ENCODE measurements around the gene SIRPB2. TPM values are rescaled to one million over a fixed set of nuclear protein-coding genes. Genes with fewer than 3 reads are reported as not detected.

The SIRPB2 gene
- total and polyA plus RNA-seq, 4 donors = 0.99 to 4.4 (median 2.2) TPM

- Histone ChIP-seq H3K27ac (ENCODE audit: low read depth in 1 of 2, low read length in 2 of 2) (no peak overlapping the region), H3K4me3 (ENCODE audit: low read depth in 1 of 3, low read length in 3 of 3) (no peak overlapping the region), H3K27me3 (ENCODE audit: control insufficient read depth in 4 of 4, insufficient read depth in 4 of 4, low read length in 3 of 4) (peaks cover 0 to 3% (median 0%) of the 10 kb centered on the region in 4 donors), H3K4me1 (ENCODE audit: control insufficient read depth in 4 of 4, insufficient read depth in 4 of 4, low read length in 3 of 4) (no peaks in the 10 kb centered on the region), H3K9ac (ENCODE audit: low read depth in 1 of 2, low read length in 2 of 2) (no peak overlapping the region), H3K36me3 (ENCODE audit: control insufficient read depth in 4 of 4, insufficient read depth in 3 of 4, low read depth in 1 of 4, low read length in 3 of 4) (no peaks in the 10 kb centered on the region), H3K9me3 (ENCODE audit: control insufficient read depth in 4 of 4, low read length in 3 of 4) (no peaks in the 10 kb centered on the region)
- no peak for DNase-seq (ENCODE audit: low spot score)
- TF ChIP-seq HNF4G (IDR thresholded peaks at IDR 0.05) (no peak), SP1 (IDR thresholded peaks at IDR 0.05) (no peak), FOXA2 (IDR thresholded peaks at IDR 0.05) (no peak), FOXA1 (IDR thresholded peaks at IDR 0.05) (no peak), JUND (IDR thresholded peaks at IDR 0.05) (no peak), YY1 (IDR thresholded peaks at IDR 0.05) (no peak), EGR1 (IDR thresholded peaks at IDR 0.05; ENCODE audit: low read depth in 2 of 2) (no peak), TAF1 (conservative IDR thresholded peaks at IDR 0.05) (no peak), CTCF (IDR thresholded peaks at IDR 0.05; ENCODE audit: low read depth, low read length, missing input control) (no peak), GABPA (IDR thresholded peaks at IDR 0.05 in 1 of 2, conservative IDR thresholded peaks at IDR 0.05 in 1 of 2) (no peak), RAD21 (IDR thresholded peaks at IDR 0.05) (no peak), NR2F2 (IDR thresholded peaks at IDR 0.05) (no peak), ATF3 (IDR thresholded peaks at IDR 0.05) (no peak), ZBTB33 (IDR thresholded peaks at IDR 0.05) (no peak), HNF4A (conservative IDR thresholded peaks at IDR 0.05) (no peak)
- TF ChIP-seq, protein P1, sequence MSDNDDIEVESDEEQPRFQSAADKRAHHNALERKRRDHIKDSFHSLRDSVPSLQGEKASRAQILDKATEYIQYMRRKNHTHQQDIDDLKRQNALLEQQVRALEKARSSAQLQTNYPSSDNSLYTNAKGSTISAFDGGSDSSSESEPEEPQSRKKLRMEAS (IDR thresholded peaks at IDR 0.05) = no peak
- 84% methylated on average over 3 of the region's 3 CpGs for WGBS
Measured at GRCh38 chr20:1496930-1497329, 5.7 kb upstream of the SIRPB2 start.

GRCh38 chr20:1494436-1494835 is 3.2 kb upstream of the SIRPB2 start:
- no peaks in the 10 kb centered on the region for H3K27me3 ChIP-seq (ENCODE audit: control insufficient read depth in 4 of 4, insufficient read depth in 4 of 4, low read length in 3 of 4)
- H3K4me3 ChIP-seq (ENCODE audit: low read depth in 1 of 3, low read length in 3 of 3) = no peak overlapping the region
- H3K9ac ChIP-seq (ENCODE audit: low read depth in 1 of 2, low read length in 2 of 2) = no peak overlapping the region
- no peak overlapping the region for H3K27ac ChIP-seq (ENCODE audit: low read depth in 1 of 2, low read length in 2 of 2)
- TF ChIP-seq RXRA (IDR thresholded peaks at IDR 0.05) (no peak), HNF4G (IDR thresholded peaks at IDR 0.05) (no peak), FOXA1 (IDR thresholded peaks at IDR 0.05) (no peak), RAD21 (IDR thresholded peaks at IDR 0.05) (no peak), GABPA (IDR thresholded peaks at IDR 0.05 in 1 of 2, conservative IDR thresholded peaks at IDR 0.05 in 1 of 2) (no peak), YY1 (IDR thresholded peaks at IDR 0.05) (no peak), TAF1 (conservative IDR thresholded peaks at IDR 0.05) (no peak), FOXA2 (IDR thresholded peaks at IDR 0.05) (no peak), ZBTB33 (IDR thresholded peaks at IDR 0.05) (no peak), HNF4A (conservative IDR thresholded peaks at IDR 0.05) (no peak), NR2F2 (IDR thresholded peaks at IDR 0.05) (no peak), JUND (IDR thresholded peaks at IDR 0.05) (no peak)
- TF ChIP-seq, protein P2, sequence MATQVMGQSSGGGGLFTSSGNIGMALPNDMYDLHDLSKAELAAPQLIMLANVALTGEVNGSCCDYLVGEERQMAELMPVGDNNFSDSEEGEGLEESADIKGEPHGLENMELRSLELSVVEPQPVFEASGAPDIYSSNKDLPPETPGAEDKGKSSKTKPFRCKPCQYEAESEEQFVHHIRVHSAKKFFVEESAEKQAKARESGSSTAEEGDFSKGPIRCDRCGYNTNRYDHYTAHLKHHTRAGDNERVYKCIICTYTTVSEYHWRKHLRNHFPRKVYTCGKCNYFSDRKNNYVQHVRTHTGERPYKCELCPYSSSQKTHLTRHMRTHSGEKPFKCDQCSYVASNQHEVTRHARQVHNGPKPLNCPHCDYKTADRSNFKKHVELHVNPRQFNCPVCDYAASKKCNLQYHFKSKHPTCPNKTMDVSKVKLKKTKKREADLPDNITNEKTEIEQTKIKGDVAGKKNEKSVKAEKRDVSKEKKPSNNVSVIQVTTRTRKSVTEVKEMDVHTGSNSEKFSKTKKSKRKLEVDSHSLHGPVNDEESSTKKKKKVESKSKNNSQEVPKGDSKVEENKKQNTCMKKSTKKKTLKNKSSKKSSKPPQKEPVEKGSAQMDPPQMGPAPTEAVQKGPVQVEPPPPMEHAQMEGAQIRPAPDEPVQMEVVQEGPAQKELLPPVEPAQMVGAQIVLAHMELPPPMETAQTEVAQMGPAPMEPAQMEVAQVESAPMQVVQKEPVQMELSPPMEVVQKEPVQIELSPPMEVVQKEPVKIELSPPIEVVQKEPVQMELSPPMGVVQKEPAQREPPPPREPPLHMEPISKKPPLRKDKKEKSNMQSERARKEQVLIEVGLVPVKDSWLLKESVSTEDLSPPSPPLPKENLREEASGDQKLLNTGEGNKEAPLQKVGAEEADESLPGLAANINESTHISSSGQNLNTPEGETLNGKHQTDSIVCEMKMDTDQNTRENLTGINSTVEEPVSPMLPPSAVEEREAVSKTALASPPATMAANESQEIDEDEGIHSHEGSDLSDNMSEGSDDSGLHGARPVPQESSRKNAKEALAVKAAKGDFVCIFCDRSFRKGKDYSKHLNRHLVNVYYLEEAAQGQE (IDR thresholded peaks at IDR 0.05) = no peak
- no peaks in the 10 kb centered on the region for H3K9me3 ChIP-seq (ENCODE audit: control insufficient read depth in 4 of 4, low read length in 3 of 4)
- WGBS = 30% methylated on average over 3 of the region's 3 CpGs
- no peak for DNase-seq (ENCODE audit: low spot score)
- H3K36me3 ChIP-seq (ENCODE audit: control insufficient read depth in 4 of 4, insufficient read depth in 3 of 4, low read depth in 1 of 4, low read length in 3 of 4) = no peaks in the 10 kb centered on the region
- H3K4me1 ChIP-seq (ENCODE audit: control insufficient read depth in 4 of 4, insufficient read depth in 4 of 4, low read length in 3 of 4) = no peaks in the 10 kb centered on the region
